Right lobe of liver (tissue), 6 donors: ENCODE data around the gene CSRNP2. TPM values are rescaled to one million over a fixed set of nuclear protein-coding genes. Genes with fewer than 3 reads are reported as not detected.

Experiments used
- ATAC-seq, 4 donors: fragments of 200-7000 bp; cut with Tn5 transposase; one replicate each; pipeline ENCODE4 v1.9.1; 2020; ENCODE audit warnings: mild to moderate bottlenecking in 4 of 4, moderate library complexity in 4 of 4
- DNase-seq, 3 donors: peaks; one replicate each; pipeline ENCODE4 v3.0.0-alpha.2; 2020
- H3K27ac ChIP-seq, 3 donors: fragments of 200-600 bp; one replicate each; pipeline ENCODE4 v1.8.0; 2022
- H3K27me3 ChIP-seq, 2 donors: fragments of 200-600 bp; one replicate each; pipeline ENCODE4 v1.8.0; 2022
- H3K36me3 ChIP-seq, 4 donors: fragments of 200-600 bp; sonication (generic) in 1 of 4; one replicate each; pipeline versions ENCODE4 v1.5.1 to v1.8.0; 2017 to 2022; ENCODE audit warnings: control low read depth in 1 of 4
- H3K4me1 ChIP-seq, 4 donors: fragments of 200-600 bp; sonication (generic) in 1 of 4; one replicate each; pipeline versions ENCODE4 v1.5.1 to v1.8.0; 2017 to 2022; ENCODE audit warnings: control low read depth in 1 of 4
- H3K4me3 ChIP-seq, 3 donors: fragments of 200-600 bp; one replicate each; pipeline ENCODE4 v1.8.0; 2022
- H3K9me3 ChIP-seq, 4 donors: fragments of 200-600 bp; sonication (generic) in 1 of 4; one replicate each; pipeline versions ENCODE4 v1.5.1 to v1.8.0; 2017 to 2022; ENCODE audit warnings: control low read depth in 1 of 4
- POLR2A ChIP-seq: fragments of 450-650 bp; IDR thresholded peaks from one replicate; pipeline ENCODE4 v1.6.1; 2017; ENCODE audit warnings: antibody characterized with exemption, mild to moderate bottlenecking
- WGBS: methylation state at CpG from one replicate; pipeline ENCODE4 v1.1.6; 2018; ENCODE audit warnings: low coverage, low lambda C conversion rate; ENCODE audit not compliant: insufficient coverage; ENCODE audit errors: missing lambda C conversion rate; 5-methylcytosine and 5-hydroxymethylcytosine counted together
- intact Hi-C, 2 donors: fragments of 100-400 bp; cut with DNase I; formaldehyde crosslinking; loops; one replicate each; pipeline versions ENCODE4 v1.11.2 to v1.14.1; 2022
- total RNA-seq, 6 experiments: library from RNA; depleted of rRNA in 2 of 6; stranded (reverse); fragments of >200 nt in 2 of 6; fragmentation: NEBNext Ultra II Directional in 3 of 6; extraction: Animal tissue kit (Norgen Biotek cat#: 25700) in 3 of 6; gene quantifications; one replicate each; pipeline versions ENCODE4 v1.1.0 to v1.2.4, GENCODE V29; 2016 to 2023
- TF ChIP-seq, protein P1 (sequence below), 4 donors: fragments of 200-600 bp in 3 of 4; fragments of 450-650 bp in 1 of 4; IDR thresholded peaks; one replicate each; pipeline versions ENCODE4 v1.5.1 to v1.8.0; 2016 to 2022; ENCODE audit warnings: antibody characterized with exemption in 4 of 4, mild to moderate bottlenecking in 2 of 4
- donor health status: DM: no; HTN: yes; CAD: no.
- donor health status: DM: no; HTN: no; CAD: no.
- donor health status: DM: no; HTN: no; CAD: no.
- donor health status: DM: no; HTN: yes; CAD: no.
- donor health status: DM: no; HTN: yes; CAD: no.

CSRNP2 gene
- total RNA-seq, 6 experiments from 2014 or later, result 5.2 to 9.4 (median 6.7) TPM

DNA sequence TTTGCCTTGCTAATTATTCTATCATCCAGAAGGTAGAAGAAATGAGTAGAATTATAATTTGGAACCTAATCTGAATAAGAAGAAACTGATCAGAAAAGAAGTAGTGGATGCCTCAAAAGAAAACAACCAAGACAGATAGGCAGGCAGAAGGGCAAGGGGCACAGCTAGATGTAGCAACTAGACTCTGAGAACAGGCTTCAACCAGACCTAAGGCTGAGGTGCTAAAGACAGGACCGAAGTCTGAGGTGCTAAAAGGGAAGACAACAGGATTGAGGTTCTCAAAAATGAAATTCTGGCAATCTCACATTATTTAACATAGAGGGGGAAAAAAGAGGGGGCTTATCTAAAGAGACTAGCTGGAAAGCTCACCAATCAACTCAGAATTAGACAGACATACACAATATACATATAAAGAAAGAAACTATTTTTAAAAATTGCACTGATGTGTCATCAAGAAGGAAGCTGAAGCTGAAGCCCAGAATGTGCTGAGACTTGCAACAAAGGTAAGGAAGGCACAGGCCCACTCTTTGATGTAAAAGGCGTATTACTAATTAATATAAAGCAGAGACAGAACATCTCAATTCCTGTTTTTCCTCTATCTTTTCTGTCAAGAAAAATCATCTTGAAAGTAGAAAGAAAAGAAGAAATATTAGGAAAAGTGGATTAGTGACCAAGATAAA lies 43.8 kb upstream of the CSRNP2 start:
- Histone ChIP-seq H3K36me3 (no peaks in the 10 kb centered on the region), H3K4me1 (no peaks in the 10 kb centered on the region), H3K27ac (no peak overlapping the region), H3K27me3 (no peaks in the 10 kb centered on the region), H3K9me3 (no peaks in the 10 kb centered on the region), H3K4me3 (no peak overlapping the region)
- TF ChIP-seq, protein P1, sequence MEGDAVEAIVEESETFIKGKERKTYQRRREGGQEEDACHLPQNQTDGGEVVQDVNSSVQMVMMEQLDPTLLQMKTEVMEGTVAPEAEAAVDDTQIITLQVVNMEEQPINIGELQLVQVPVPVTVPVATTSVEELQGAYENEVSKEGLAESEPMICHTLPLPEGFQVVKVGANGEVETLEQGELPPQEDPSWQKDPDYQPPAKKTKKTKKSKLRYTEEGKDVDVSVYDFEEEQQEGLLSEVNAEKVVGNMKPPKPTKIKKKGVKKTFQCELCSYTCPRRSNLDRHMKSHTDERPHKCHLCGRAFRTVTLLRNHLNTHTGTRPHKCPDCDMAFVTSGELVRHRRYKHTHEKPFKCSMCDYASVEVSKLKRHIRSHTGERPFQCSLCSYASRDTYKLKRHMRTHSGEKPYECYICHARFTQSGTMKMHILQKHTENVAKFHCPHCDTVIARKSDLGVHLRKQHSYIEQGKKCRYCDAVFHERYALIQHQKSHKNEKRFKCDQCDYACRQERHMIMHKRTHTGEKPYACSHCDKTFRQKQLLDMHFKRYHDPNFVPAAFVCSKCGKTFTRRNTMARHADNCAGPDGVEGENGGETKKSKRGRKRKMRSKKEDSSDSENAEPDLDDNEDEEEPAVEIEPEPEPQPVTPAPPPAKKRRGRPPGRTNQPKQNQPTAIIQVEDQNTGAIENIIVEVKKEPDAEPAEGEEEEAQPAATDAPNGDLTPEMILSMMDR (IDR thresholded peaks at IDR 0.05), result no peak
- no peak for TF ChIP-seq POLR2A
- DNase-seq (no peak), ATAC-seq (no peak)
- intact Hi-C loops, result no loop called here
- WGBS, result 83% methylated on average over 2 of the region's 2 CpGs

DNA sequence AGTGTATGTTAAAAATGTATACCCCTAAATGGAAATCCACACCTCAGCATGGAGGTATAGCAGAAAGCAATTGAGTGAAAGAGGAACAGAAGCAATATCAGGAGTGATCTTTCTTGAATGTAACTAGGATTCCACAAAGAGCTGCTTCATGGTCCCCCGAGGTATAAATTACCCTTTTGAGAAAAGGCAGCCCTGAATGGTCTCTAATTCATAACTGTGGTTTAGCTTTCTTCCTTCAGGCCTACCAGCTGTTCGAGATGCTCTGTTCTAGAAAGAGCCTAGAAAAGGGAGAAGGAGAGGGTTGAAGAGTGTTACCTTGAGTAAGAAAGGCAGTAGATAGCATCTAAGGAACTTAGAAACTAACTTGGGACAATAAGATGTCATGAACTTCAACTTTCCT lies 42.9 kb upstream of the CSRNP2 start:
- Histone ChIP-seq H3K9me3 (no peaks in the 10 kb centered on the region), H3K27me3 (no peaks in the 10 kb centered on the region), H3K36me3 (no peaks in the 10 kb centered on the region), H3K27ac (no peak overlapping the region), H3K4me3 (no peak overlapping the region), H3K4me1 (no peaks in the 10 kb centered on the region)
- ATAC-seq (no peak), DNase-seq (no peak)
- intact Hi-C loops, result no loop called here
- 79% methylated on average over 2 of the region's 2 CpGs for WGBS
- TF ChIP-seq POLR2A, result no peak
- TF ChIP-seq, protein P1 (IDR thresholded peaks at IDR 0.05), result no peak

GRCh38 chr12:51124504-51124903 lies 41.1 kb upstream of the CSRNP2 start:
- H3K9me3 ChIP-seq, result no peaks in the 10 kb centered on the region
- 94% methylated on average over 6 of the region's 14 CpGs for WGBS
- DNase-seq (no peak), ATAC-seq (no peak)
- no peaks in the 10 kb centered on the region for H3K4me1 ChIP-seq
- no peaks in the 10 kb centered on the region for H3K36me3 ChIP-seq
- intact Hi-C loops, result no loop called here
- H3K27ac ChIP-seq, result no peak overlapping the region
- H3K27me3 ChIP-seq, result no peaks in the 10 kb centered on the region
- no peak for TF ChIP-seq POLR2A
- TF ChIP-seq, protein P1 (IDR thresholded peaks at IDR 0.05), result no peak
- H3K4me3 ChIP-seq, result no peak overlapping the region

DNA sequence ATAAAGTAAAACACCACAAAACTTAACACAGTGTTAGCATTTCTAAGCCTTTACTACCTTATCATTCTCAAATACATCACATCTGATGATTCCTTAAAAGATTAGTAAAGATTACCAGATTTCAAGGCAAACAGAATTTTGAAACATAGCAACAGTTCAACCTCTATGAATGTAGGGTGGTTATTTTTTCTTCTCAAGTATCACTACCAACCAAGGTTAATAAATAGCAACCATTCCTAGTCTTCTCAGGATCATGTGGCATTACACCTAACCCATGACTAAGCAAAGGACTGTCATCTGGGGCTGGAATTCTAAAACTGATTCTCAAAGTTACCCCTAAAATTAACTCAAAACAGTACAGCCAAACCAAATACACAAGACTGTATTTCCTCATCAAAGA lies 39.4 kb upstream of the CSRNP2 start:
- H3K36me3 ChIP-seq, result no peaks in the 10 kb centered on the region
- TF ChIP-seq POLR2A, result no peak
- TF ChIP-seq, protein P1 (IDR thresholded peaks at IDR 0.05), result no peak
- H3K9me3 ChIP-seq, result no peaks in the 10 kb centered on the region
- no peaks in the 10 kb centered on the region for H3K27me3 ChIP-seq
- H3K27ac ChIP-seq, result no peak overlapping the region
- no peak overlapping the region for H3K4me3 ChIP-seq
- no peaks in the 10 kb centered on the region for H3K4me1 ChIP-seq
- no peak for ATAC-seq
- intact Hi-C loops, result no loop called here
- DNase-seq, result no peak

DNA sequence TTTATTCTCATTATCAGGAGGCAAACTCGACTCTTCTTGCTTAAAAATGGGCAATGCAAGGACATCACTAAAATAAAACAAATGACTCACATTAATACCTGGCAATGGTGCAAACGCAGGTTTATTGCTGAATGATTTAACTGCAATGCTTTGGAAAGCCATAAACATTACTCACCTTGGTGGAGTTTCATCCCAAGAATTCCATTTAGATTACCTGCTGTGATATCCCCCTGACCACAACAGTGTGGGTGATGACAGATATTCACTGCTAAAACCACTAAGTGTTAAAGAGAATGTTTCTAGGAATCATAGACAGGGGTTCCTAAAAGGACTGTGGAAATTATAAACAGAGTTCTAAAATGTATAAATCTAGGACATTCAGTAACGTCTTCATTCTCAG lies 35.3 kb upstream of the CSRNP2 start:
- Histone ChIP-seq H3K9me3 (no peaks in the 10 kb centered on the region), H3K27me3 (no peaks in the 10 kb centered on the region), H3K4me3 (no peak overlapping the region), H3K36me3 (peaks cover 0 to 9% (median 3%) of the 10 kb centered on the region in 4 donors), H3K4me1 (no peaks in the 10 kb centered on the region), H3K27ac (no peak overlapping the region)
- WGBS, result 90% methylated on average over 3 of the region's 3 CpGs
- DNase-seq (no peak), ATAC-seq (no peak)
- intact Hi-C loops, result no loop called here
- TF ChIP-seq, protein P1 (IDR thresholded peaks at IDR 0.05), result no peak
- TF ChIP-seq POLR2A, result no peak
